ENCODE data around the gene MALSU1. TPM values are rescaled to one million over a fixed set of nuclear protein-coding genes. Genes with fewer than 3 reads are reported as not detected.
"Not testable (repeated sequence)": the region's sequence is repeated elsewhere in the genome, so short reads cannot be mapped to it uniquely, and the experiment has no call there.

The MALSU1 gene
- polyA plus RNA-seq, 1 donor = 40.0 TPM

DNA sequence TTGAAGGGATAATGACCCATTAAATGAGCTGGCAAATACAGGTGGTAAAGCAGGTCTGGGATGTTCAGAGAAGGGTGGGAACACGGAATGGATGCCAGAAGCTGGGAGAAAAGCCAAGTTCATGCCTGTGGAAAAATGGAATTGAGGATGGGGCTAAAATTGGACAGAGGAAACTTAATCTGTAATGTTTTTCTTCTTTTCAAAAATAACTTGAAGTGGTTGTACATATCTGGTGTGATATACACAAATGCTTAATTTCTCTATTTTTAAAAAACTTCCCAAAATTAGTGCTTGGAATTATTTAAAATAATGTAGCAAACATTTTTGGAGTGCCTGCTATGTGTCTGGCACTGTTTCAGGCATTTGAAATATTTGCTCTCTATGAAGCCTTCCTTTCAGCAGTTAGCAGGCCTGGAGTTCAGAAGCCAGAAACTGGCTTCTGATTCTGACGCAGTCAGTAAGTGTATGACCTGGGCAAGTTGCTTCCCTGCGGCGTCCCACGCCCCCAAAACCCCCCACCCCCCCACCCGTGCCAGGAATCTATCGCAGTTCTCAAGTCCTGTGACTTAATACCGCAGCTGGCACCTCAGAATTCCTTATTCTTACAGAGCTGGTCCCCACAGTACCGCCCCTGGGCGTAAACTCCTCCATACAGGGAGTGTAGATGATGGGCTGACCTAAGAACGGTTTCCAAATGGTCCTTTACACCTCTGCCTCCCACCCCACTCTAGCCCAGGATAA is 828 bp upstream of the MALSU1 start:
- peaks cover 13% of the 10 kb centered on the region for H3K4me1 ChIP-seq (ENCODE audit: control insufficient read depth, insufficient read depth, low read length)
- peaks cover 8% of the 10 kb centered on the region for H3K36me3 ChIP-seq (ENCODE audit: control insufficient read depth, insufficient read depth, low read length)
- H3K4me3 ChIP-seq (ENCODE audit: low read length) = no peak overlapping the region
- no peak for DNase-seq
- H3K9me3 ChIP-seq (ENCODE audit: control insufficient read depth, low read depth, low read length) = no peaks in the 10 kb centered on the region
- WGBS (ENCODE audit: insufficient coverage, low lambda C conversion rate) = 83% methylated on average over 1 of the region's 11 CpGs
- peak overlapping the region; percentile 20 for H3K27ac ChIP-seq (ENCODE audit: low read length)
- H3K27me3 ChIP-seq (ENCODE audit: control insufficient read depth, insufficient read depth, low read length) = no peaks in the 10 kb centered on the region

DNA sequence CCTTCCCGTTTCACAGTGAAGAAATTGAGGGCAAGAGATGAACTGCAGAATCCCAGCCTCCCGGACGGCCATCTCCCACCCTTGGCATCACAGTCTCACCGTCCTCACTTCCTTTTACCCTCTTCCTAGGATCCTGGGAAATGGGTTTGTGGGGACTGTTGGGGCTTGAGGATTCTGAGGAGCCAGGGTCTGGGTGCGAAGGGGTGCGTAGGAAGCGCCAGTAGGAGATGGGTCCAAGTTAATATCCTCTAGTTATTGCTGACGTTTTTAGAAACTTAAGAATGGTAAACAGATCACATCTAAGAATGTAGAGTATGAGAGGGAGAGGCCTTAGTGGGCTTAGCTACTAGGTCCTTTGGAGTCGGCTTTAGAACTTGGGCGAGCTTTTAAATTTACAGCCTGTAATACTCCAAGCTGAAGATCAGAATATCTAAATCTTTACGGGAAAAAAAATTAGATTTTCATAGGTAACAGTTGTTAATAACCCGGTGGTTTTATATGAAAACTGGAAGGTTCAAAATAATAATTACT is 696 bp downstream of the MALSU1 start:
- Histone ChIP-seq H3K9me3 (ENCODE audit: control insufficient read depth, low read depth, low read length) (no peaks in the 10 kb centered on the region), H3K27ac (ENCODE audit: low read length) (peak overlapping the region; percentile 53), H3K4me1 (ENCODE audit: control insufficient read depth, insufficient read depth, low read length) (peaks cover 12% of the 10 kb centered on the region), H3K27me3 (ENCODE audit: control insufficient read depth, insufficient read depth, low read length) (no peaks in the 10 kb centered on the region), H3K4me3 (ENCODE audit: low read length) (peak overlapping the region; percentile 91), H3K36me3 (ENCODE audit: control insufficient read depth, insufficient read depth, low read length) (peaks cover 8% of the 10 kb centered on the region)
- 58% methylated on average over 2 of the region's 12 CpGs for WGBS (ENCODE audit: insufficient coverage, low lambda C conversion rate)
- no peak for DNase-seq

DNA sequence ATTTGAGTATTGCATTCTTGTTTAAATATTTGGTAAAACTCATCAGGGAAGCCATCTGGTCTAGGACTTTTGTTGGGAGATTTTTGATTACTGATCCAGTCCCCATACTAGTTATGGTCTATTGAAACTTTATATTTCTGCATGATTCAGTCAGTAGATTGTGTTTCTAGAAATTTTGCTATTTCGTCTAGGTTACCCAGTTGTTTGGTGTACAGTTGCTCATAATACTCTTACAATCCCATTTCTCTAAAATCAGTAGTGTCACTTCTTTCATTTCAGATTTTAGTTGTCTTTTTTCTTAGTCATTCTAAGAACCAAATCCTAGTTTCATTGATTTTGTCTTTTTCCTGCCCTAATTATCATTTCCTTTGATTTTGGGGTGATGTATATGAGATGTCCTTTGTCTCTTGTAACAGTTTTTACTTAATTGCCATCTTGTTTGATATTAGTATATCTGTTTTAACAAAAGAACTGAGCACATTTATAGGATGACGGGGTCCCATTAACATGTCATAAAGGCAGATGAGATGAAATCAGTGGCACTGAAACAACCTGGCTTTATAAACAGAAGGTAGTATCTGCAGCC is 7.9 kb downstream of the MALSU1 start:
- Histone ChIP-seq H3K27me3 (ENCODE audit: control insufficient read depth, insufficient read depth, low read length) (no peaks in the 10 kb centered on the region), H3K36me3 (ENCODE audit: control insufficient read depth, insufficient read depth, low read length) (peaks cover 40% of the 10 kb centered on the region), H3K9me3 (ENCODE audit: control insufficient read depth, low read depth, low read length) (no peaks in the 10 kb centered on the region), H3K4me3 (ENCODE audit: low read length) (no peak overlapping the region), H3K4me1 (ENCODE audit: control insufficient read depth, insufficient read depth, low read length) (no peaks in the 10 kb centered on the region), H3K27ac (ENCODE audit: low read length) (no peak overlapping the region)
- no peak for DNase-seq
- WGBS (ENCODE audit: insufficient coverage, low lambda C conversion rate) = 100% methylated on average over 1 of the region's 2 CpGs

DNA sequence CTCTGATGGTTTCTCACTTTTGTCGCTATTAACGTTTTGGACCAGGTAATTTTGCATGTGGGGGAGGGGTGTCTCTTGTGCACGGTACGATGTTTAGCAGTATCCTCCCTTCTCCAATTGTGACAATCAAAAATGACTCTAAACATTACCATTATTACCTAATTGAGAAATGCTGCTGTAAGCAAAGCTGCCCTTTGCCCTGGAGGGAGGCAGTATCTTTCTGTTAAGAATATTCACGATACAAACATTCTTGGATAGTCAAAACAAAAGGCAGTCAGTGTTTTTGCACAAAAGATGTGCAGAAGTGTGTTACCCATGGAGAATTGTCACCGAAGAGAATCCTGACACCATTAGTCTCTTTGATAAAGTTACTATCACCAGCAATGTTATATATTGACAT is 9.6 kb downstream of the MALSU1 start:
- H3K27ac ChIP-seq (ENCODE audit: low read length) = no peak overlapping the region
- no CpG with 5 or more reads among the region's 6 CpGs for WGBS (ENCODE audit: insufficient coverage, low lambda C conversion rate)
- H3K27me3 ChIP-seq (ENCODE audit: control insufficient read depth, insufficient read depth, low read length) = no peaks in the 10 kb centered on the region
- H3K36me3 ChIP-seq (ENCODE audit: control insufficient read depth, insufficient read depth, low read length) = peaks cover 48% of the 10 kb centered on the region
- H3K9me3 ChIP-seq (ENCODE audit: control insufficient read depth, low read depth, low read length) = no peaks in the 10 kb centered on the region
- no peak overlapping the region for H3K4me3 ChIP-seq (ENCODE audit: low read length)
- H3K4me1 ChIP-seq (ENCODE audit: control insufficient read depth, insufficient read depth, low read length) = no peaks in the 10 kb centered on the region
- DNase-seq = peak in 1 of 2 donors; percentile 22

DNA sequence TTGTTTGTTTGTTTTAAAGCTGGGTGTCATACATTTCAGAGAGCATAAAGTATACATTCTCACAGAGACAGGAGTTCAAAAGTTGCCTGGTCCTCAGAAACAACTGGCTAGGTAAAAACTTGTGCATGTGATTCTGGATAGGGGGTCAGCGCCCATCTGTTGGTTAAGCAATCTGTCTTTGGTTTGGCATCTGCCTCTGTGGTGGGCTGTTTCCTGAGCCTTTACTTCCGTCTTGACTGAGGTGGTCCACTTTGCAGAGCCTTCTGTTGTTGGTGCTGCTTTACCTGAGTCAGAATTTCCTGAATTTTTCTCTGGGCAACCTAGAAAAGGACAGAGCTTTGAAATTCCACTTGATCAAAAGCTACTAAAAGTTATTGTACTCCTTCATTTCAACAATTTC is 13.0 kb downstream of the MALSU1 start:
- no CpG with 5 or more reads among the region's 2 CpGs for WGBS (ENCODE audit: insufficient coverage, low lambda C conversion rate)
- not testable (repeated sequence) for H3K4me3 ChIP-seq (ENCODE audit: low read length); H3K4me1 ChIP-seq (ENCODE audit: control insufficient read depth, insufficient read depth, low read length); H3K9me3 ChIP-seq (ENCODE audit: control insufficient read depth, low read depth, low read length); H3K27ac ChIP-seq (ENCODE audit: low read length); DNase-seq; H3K27me3 ChIP-seq (ENCODE audit: control insufficient read depth, insufficient read depth, low read length)
- H3K36me3 ChIP-seq (ENCODE audit: control insufficient read depth, insufficient read depth, low read length) = peaks cover 73% of the 10 kb centered on the region

DNA sequence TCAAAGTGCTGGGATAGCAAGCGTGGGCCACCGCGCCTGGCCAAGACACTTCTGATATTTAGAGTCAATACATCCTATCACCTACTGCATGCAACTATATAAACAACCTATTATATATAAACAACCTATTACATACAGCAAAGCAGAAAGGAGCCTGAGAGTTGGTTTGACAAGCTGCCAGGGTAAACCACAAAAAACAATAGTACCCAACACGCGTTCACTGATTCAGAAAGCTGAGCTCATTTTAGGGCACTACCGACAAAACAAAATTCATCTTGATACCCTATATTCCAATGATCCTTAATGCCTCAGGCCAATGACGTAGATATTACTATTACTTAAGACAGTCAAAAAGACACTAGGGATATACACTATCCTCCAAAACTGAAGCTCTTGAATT is 16.2 kb downstream of the MALSU1 start:
- no peaks in the 10 kb centered on the region for H3K9me3 ChIP-seq (ENCODE audit: control insufficient read depth, low read depth, low read length)
- no peak for DNase-seq
- no peak overlapping the region for H3K4me3 ChIP-seq (ENCODE audit: low read length)
- peaks cover 70% of the 10 kb centered on the region for H3K36me3 ChIP-seq (ENCODE audit: control insufficient read depth, insufficient read depth, low read length)
- H3K27ac ChIP-seq (ENCODE audit: low read length) = no peak overlapping the region
- WGBS (ENCODE audit: insufficient coverage, low lambda C conversion rate) = no CpG with 5 or more reads among the region's 7 CpGs
- H3K4me1 ChIP-seq (ENCODE audit: control insufficient read depth, insufficient read depth, low read length) = no peaks in the 10 kb centered on the region
- no peaks in the 10 kb centered on the region for H3K27me3 ChIP-seq (ENCODE audit: control insufficient read depth, insufficient read depth, low read length)

DNA sequence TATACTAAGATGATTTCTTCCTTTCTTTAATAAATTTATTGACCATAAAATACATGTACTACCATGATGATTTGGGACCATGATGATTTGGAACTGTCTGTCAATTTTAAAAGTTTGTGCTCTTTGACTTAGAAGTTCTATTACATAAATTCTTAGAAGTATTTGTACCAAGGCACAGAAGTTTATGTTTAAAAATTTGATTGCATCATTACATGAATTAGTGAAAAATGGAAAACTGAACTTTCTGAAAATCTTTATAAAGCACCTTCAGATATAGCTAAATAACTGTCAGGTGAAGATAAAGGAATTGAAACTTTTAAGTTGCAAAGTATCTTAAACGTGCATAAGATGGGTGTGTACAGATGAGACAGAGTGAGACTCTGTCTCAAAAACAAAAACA is 32.0 kb downstream of the MALSU1 start:
- WGBS (ENCODE audit: insufficient coverage, low lambda C conversion rate) = no CpG with 5 or more reads among the region's 1 CpG
- H3K36me3 ChIP-seq (ENCODE audit: control insufficient read depth, insufficient read depth, low read length) = peaks cover 26% of the 10 kb centered on the region
- DNase-seq = no peak

DNA sequence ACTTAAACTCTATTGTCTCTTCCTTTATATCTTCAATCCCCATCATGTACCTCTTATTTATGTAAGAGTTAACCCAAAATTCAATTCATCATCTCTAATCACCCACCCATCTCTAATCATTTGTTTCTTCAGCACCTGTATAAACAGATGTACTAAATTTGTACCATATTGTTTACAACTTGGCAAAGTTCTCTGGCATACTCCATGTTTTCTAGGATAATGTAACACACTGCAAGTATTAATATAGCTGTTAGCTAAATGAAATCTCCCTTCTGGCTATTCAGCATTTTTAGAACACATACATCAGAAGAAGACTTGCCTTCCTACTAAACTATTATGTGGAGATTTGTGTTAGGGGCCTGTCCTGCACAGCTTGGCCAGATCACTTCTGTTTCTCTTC is 33.1 kb downstream of the MALSU1 start:
- no peaks in the 10 kb centered on the region for H3K27me3 ChIP-seq (ENCODE audit: control insufficient read depth, insufficient read depth, low read length)
- H3K4me1 ChIP-seq (ENCODE audit: control insufficient read depth, insufficient read depth, low read length) = peaks cover 6% of the 10 kb centered on the region
- H3K27ac ChIP-seq (ENCODE audit: low read length) = no peak overlapping the region
- H3K4me3 ChIP-seq (ENCODE audit: low read length) = no peak overlapping the region
- no peak for DNase-seq
- H3K9me3 ChIP-seq (ENCODE audit: control insufficient read depth, low read depth, low read length) = no peaks in the 10 kb centered on the region
- H3K36me3 ChIP-seq (ENCODE audit: control insufficient read depth, insufficient read depth, low read length) = peaks cover 29% of the 10 kb centered on the region

More for the DNA sequence above, 32.0 kb downstream of the MALSU1 start:
- H3K4me3 ChIP-seq (ENCODE audit: low read length) = no peak overlapping the region
- H3K9me3 ChIP-seq (ENCODE audit: control insufficient read depth, low read depth, low read length) = no peaks in the 10 kb centered on the region
- H3K4me1 ChIP-seq (ENCODE audit: control insufficient read depth, insufficient read depth, low read length) = peaks cover 6% of the 10 kb centered on the region
- no peaks in the 10 kb centered on the region for H3K27me3 ChIP-seq (ENCODE audit: control insufficient read depth, insufficient read depth, low read length)
- H3K27ac ChIP-seq (ENCODE audit: low read length) = no peak overlapping the region

DNA sequence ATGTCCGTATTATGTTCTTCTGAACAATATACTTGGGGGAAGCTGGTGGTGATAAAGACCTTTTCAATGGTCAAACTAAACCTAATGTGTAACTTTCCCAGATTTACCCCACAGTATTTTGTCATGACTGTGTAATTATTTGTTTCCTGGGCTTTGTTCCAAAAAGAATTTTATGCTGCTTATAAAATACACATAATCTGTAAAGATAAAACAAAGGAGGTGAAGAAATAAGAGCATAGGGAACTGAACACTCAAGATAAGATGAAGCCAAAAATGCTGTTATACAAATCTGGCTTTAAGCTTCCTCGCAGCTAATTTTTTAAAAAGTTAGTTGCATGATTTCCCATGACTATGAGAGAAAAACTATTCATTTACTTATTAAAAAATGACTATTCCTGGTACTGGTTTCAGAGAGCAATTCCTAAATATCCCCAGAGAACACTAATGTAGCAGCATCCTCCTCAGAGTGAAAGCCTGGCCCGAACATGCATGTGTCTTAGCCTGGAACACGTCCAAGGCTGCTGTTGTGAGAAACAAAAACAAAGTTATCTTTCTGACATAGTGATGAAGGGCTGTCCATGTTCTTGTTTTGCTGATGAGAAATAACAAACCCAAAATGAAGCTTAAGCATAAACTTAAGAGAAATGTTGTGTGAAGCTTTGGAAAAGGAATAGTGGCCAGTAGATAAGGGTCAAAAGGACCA is 33.9 kb downstream of the MALSU1 start:
- WGBS (ENCODE audit: insufficient coverage, low lambda C conversion rate) = 60% methylated on average over 1 of the region's 4 CpGs
- Histone ChIP-seq H3K4me1 (ENCODE audit: control insufficient read depth, insufficient read depth, low read length) (peaks cover 6% of the 10 kb centered on the region), H3K36me3 (ENCODE audit: control insufficient read depth, insufficient read depth, low read length) (peaks cover 33% of the 10 kb centered on the region), H3K9me3 (ENCODE audit: control insufficient read depth, low read depth, low read length) (no peaks in the 10 kb centered on the region), H3K27ac (ENCODE audit: low read length) (no peak overlapping the region), H3K4me3 (ENCODE audit: low read length) (no peak overlapping the region), H3K27me3 (ENCODE audit: control insufficient read depth, insufficient read depth, low read length) (no peaks in the 10 kb centered on the region)
- peak in 1 of 2 donors; percentile 25 for DNase-seq

DNA sequence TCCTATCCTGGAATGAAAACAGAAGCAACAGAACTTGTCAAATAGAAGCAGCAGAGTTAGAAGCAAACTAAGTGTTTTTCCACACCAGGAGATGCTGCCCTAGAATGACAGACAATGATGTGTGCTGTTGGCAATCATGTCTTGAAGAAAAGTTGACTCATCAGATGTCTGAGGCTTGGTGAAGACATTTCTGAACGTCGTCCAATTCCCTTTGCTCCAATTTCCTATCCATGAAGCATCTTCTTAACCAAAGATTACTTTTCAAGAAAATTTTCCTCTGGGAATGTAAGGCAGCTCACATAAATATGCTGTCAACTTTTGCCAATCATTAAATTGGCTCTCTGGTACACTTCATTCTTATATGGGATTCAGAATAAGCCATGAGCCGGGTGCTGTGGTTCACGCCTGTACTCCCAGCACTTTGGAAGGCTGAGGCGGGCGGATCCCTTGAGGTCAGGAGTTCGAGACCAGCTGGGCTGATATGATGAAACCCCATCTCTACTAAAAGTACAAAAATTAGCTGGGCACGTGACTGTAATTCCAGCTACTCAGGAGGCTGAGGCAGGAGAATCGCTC is 34.6 kb downstream of the MALSU1 start:
- peak in 1 of 2 donors; percentile 14 for DNase-seq
- no peaks in the 10 kb centered on the region for H3K9me3 ChIP-seq (ENCODE audit: control insufficient read depth, low read depth, low read length)
- no peaks in the 10 kb centered on the region for H3K27me3 ChIP-seq (ENCODE audit: control insufficient read depth, insufficient read depth, low read length)
- H3K36me3 ChIP-seq (ENCODE audit: control insufficient read depth, insufficient read depth, low read length) = peaks cover 39% of the 10 kb centered on the region
- H3K27ac ChIP-seq (ENCODE audit: low read length) = no peak overlapping the region
- H3K4me1 ChIP-seq (ENCODE audit: control insufficient read depth, insufficient read depth, low read length) = peaks cover 6% of the 10 kb centered on the region
- H3K4me3 ChIP-seq (ENCODE audit: low read length) = no peak overlapping the region
- WGBS (ENCODE audit: insufficient coverage, low lambda C conversion rate) = no CpG with 5 or more reads among the region's 9 CpGs

All from large intestine (tissue), 3 donors.